HL-60 (cell line): ENCODE data around the gene NT5C1A.

Experiments used
- GABPA ChIP-seq: IDR thresholded peaks from 2 replicates; pipeline ENCODE4 v1.6.1; 2012; ENCODE audit warnings: low read depth
- TF ChIP-seq, protein P1 (sequence below): IDR thresholded peaks from one replicate; pipeline ENCODE4 v1.5.1; 2011; ENCODE audit warnings: low read length, control low read depth, inconsistent platforms; ENCODE audit not compliant: insufficient read depth
- TF ChIP-seq, protein P2 (sequence below): IDR thresholded peaks from 2 replicates; pipeline ENCODE4 v1.6.1; 2012; ENCODE audit warnings: low read depth; ENCODE audit not compliant: insufficient replicate concordance

DNA sequence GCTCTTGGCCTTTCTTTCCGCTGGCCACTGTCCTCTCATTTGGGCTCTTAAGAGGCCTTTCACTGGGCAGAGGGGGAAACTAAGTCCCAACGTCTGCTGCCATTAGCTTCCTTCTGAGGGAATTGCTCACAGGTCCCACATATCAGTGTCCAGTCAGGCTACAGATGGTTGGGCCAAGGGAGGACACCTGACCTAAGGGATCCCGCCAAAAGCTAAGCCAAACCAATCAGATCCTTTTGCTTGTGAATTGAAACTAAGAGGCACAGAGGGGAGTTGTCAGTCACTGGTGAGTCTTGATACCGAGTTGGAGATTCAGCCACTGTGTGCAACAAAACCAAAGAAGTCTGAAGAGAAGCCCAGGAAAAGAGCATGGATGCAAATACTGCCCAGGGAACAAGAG lies 5.7 kb upstream of the NT5C1A start:
- TF ChIP-seq, protein P1, sequence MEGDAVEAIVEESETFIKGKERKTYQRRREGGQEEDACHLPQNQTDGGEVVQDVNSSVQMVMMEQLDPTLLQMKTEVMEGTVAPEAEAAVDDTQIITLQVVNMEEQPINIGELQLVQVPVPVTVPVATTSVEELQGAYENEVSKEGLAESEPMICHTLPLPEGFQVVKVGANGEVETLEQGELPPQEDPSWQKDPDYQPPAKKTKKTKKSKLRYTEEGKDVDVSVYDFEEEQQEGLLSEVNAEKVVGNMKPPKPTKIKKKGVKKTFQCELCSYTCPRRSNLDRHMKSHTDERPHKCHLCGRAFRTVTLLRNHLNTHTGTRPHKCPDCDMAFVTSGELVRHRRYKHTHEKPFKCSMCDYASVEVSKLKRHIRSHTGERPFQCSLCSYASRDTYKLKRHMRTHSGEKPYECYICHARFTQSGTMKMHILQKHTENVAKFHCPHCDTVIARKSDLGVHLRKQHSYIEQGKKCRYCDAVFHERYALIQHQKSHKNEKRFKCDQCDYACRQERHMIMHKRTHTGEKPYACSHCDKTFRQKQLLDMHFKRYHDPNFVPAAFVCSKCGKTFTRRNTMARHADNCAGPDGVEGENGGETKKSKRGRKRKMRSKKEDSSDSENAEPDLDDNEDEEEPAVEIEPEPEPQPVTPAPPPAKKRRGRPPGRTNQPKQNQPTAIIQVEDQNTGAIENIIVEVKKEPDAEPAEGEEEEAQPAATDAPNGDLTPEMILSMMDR = no peak
- TF ChIP-seq, protein P2, sequence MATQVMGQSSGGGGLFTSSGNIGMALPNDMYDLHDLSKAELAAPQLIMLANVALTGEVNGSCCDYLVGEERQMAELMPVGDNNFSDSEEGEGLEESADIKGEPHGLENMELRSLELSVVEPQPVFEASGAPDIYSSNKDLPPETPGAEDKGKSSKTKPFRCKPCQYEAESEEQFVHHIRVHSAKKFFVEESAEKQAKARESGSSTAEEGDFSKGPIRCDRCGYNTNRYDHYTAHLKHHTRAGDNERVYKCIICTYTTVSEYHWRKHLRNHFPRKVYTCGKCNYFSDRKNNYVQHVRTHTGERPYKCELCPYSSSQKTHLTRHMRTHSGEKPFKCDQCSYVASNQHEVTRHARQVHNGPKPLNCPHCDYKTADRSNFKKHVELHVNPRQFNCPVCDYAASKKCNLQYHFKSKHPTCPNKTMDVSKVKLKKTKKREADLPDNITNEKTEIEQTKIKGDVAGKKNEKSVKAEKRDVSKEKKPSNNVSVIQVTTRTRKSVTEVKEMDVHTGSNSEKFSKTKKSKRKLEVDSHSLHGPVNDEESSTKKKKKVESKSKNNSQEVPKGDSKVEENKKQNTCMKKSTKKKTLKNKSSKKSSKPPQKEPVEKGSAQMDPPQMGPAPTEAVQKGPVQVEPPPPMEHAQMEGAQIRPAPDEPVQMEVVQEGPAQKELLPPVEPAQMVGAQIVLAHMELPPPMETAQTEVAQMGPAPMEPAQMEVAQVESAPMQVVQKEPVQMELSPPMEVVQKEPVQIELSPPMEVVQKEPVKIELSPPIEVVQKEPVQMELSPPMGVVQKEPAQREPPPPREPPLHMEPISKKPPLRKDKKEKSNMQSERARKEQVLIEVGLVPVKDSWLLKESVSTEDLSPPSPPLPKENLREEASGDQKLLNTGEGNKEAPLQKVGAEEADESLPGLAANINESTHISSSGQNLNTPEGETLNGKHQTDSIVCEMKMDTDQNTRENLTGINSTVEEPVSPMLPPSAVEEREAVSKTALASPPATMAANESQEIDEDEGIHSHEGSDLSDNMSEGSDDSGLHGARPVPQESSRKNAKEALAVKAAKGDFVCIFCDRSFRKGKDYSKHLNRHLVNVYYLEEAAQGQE = no peak
- TF ChIP-seq GABPA = no peak
